MCF 10A (cell line): Measurements from ENCODE around the gene DGCR2. TPM values are rescaled to one million over a fixed set of nuclear protein-coding genes. Genes with fewer than 3 reads are reported as not detected.

Source experiments
- BruUV-seq: library from RNA; stranded (reverse); fragments of 400-500 nt; replicated peaks from 2 replicates; lab custom pipeline; 2021; lab: Mats Ljungman, UMichigan
- CTCF ChIA-PET: fragments of 300-600 bp; sonication (Branson Sonifier 250); formaldehyde crosslinking; extraction: SDS; loops from one replicate; lab custom pipeline; 2021; ENCODE audit warnings: antibody characterized with exemption, inconsistent platforms; lab: Yijun Ruan, JAX
- POLR2A ChIA-PET: fragments of 300-600, 350-650 bp; sonication (Branson Sonifier 250); formaldehyde crosslinking; extraction: SDS; loops from one replicate; lab custom pipeline; 2020; ENCODE audit warnings: antibody characterized with exemption, inconsistent platforms; lab: Yijun Ruan, JAX
- DNase-seq: peaks from one replicate; pipeline ENCODE4 v3.0.0-alpha.2; 2018; ENCODE audit not compliant: unreplicated experiment
- H3K27ac Mint-ChIP-seq: one replicate; pipeline ENCODE4 v1.8.0; 2022; ENCODE audit warnings: mild to moderate bottlenecking, low read depth, mixed read lengths; ENCODE audit not compliant: unreplicated experiment
- H3K27me3 Mint-ChIP-seq: one replicate; pipeline ENCODE4 v1.8.0; 2022; ENCODE audit warnings: mixed read lengths; ENCODE audit not compliant: insufficient read depth, unreplicated experiment
- H3K36me3 Mint-ChIP-seq: one replicate; pipeline ENCODE4 v1.8.0; 2022; ENCODE audit warnings: mild to moderate bottlenecking, moderate library complexity, mixed read lengths; ENCODE audit not compliant: insufficient read depth, unreplicated experiment
- H3K4me1 Mint-ChIP-seq: one replicate; pipeline ENCODE4 v1.8.0; 2022; ENCODE audit warnings: mixed read lengths; ENCODE audit not compliant: insufficient read depth, unreplicated experiment
- H3K4me3 Mint-ChIP-seq: one replicate; pipeline ENCODE4 v1.8.0; 2022; ENCODE audit warnings: mild to moderate bottlenecking, moderate library complexity, mixed read lengths; ENCODE audit not compliant: unreplicated experiment
- H3K9me3 Mint-ChIP-seq: one replicate; pipeline ENCODE4 v1.8.0; 2022; ENCODE audit warnings: mixed read lengths; ENCODE audit not compliant: unreplicated experiment
- CTCF ChIP-seq: fragments of 200-600 bp; IDR thresholded peaks from one replicate; pipeline ENCODE4 v1.8.0; 2022; ENCODE audit warnings: antibody characterized with exemption, mild to moderate bottlenecking; ENCODE audit not compliant: unreplicated experiment
- intact Hi-C: fragments of 100-400 bp; cut with micrococcal nuclease; formaldehyde crosslinking; loops from 2 replicates; pipeline ENCODE4 v1.14.1; 2022
- total RNA-seq: library from RNA; stranded (reverse); gene quantifications from 2 replicates; pipeline ENCODE4 v1.2.3, GENCODE V29; 2022

DGCR2 gene
- total RNA-seq, 1 experiment from 2014 or later = 41.2 TPM

- no TSS peak for BruUV-seq
- CTCF ChIA-PET = interaction anchor here (1.1 kb wide), 1 partner anchor 19 kb away, joined by 6 read pairs; no protein-coding TSS in a partner anchor
- Mint-ChIP-seq H3K9me3 (no peaks in the 10 kb centered on the region), H3K4me1 (peaks cover 18% of the 10 kb centered on the region), H3K4me3 (no peak overlapping the region), H3K36me3 (peaks cover 4% of the 10 kb centered on the region), H3K27me3 (no peaks in the 10 kb centered on the region), H3K27ac (no peak overlapping the region)
- POLR2A ChIA-PET = interaction anchor here (0.5 kb wide), 1 partner anchor 12 kb away, joined by 4 read pairs; no protein-coding TSS in a partner anchor
- intact Hi-C loops = no loop called here
- no peak for TF ChIP-seq CTCF
- no peak for DNase-seq
Observed at GRCh38 chr22:19126309-19127273, 4.4 kb upstream of the DGCR2 start.

GRCh38 chr22:19125474-19126308 lies 3.5 kb upstream of the DGCR2 start:
- POLR2A ChIA-PET = no interaction called here
- Mint-ChIP-seq H3K9me3 (no peaks in the 10 kb centered on the region), H3K36me3 (no peaks in the 10 kb centered on the region), H3K27ac (no peak overlapping the region), H3K27me3 (no peaks in the 10 kb centered on the region), H3K4me1 (peaks cover 21% of the 10 kb centered on the region), H3K4me3 (no peak overlapping the region)
- no peak for DNase-seq
- BruUV-seq = no TSS peak
- TF ChIP-seq CTCF = no peak
- intact Hi-C loops = no loop called here
- CTCF ChIA-PET = interaction anchor here (1.1 to 1.3 kb wide), 2 partner anchors 18 kb away, joined by 4 to 6 read pairs; no protein-coding TSS in a partner anchor

GRCh38 chr22:19125011-19125410 lies 2.8 kb upstream of the DGCR2 start:
- H3K4me1 Mint-ChIP-seq = peaks cover 27% of the 10 kb centered on the region
- H3K27ac Mint-ChIP-seq = no peak overlapping the region
- no peak for DNase-seq
- H3K27me3 Mint-ChIP-seq = no peaks in the 10 kb centered on the region
- TF ChIP-seq CTCF = no peak
- no TSS peak for BruUV-seq
- POLR2A ChIA-PET = no interaction called here
- H3K36me3 Mint-ChIP-seq = peaks cover 5% of the 10 kb centered on the region
- H3K9me3 Mint-ChIP-seq = no peaks in the 10 kb centered on the region
- intact Hi-C loops = no loop called here
- H3K4me3 Mint-ChIP-seq = no peak overlapping the region
- CTCF ChIA-PET = interaction anchor here (1.1 to 1.3 kb wide), 2 partner anchors 18 to 19 kb away, joined by 4 to 6 read pairs; no protein-coding TSS in a partner anchor

- BruUV-seq = no TSS peak
- Mint-ChIP-seq H3K4me3 (no peak overlapping the region), H3K9me3 (no peaks in the 10 kb centered on the region), H3K4me1 (peaks cover 20% of the 10 kb centered on the region), H3K36me3 (peaks cover 6% of the 10 kb centered on the region), H3K27ac (no peak overlapping the region), H3K27me3 (no peaks in the 10 kb centered on the region)
- TF ChIP-seq CTCF = no peak
- DNase-seq = no peak
- POLR2A ChIA-PET = no interaction called here
- CTCF ChIA-PET = no interaction called here
- intact Hi-C loops = no loop called here
Observed at GRCh38 chr22:19124377-19124776, 2.2 kb upstream of the DGCR2 start.
